Sciatic nerve (tissue), 2 donors: ENCODE measurements around the gene XAGE1A. TPM values are rescaled to one million over a fixed set of nuclear protein-coding genes. Genes with fewer than 3 reads are reported as not detected.
A peak's percentile ranks its signal among the peaks of the same experiment; 100 is the strongest.
"Not testable (repeated sequence)": the region's sequence is repeated elsewhere in the genome, so short reads cannot be mapped to it uniquely, and the experiment has no call there.

ENCODE experiments used
- ATAC-seq: fragments of 200-7000 bp; cut with Tn5 transposase; one replicate; pipeline ENCODE4 v1.9.1; 2020; ENCODE audit warnings: mild to moderate bottlenecking, moderate library complexity
- DNase-seq: peaks from one replicate; pipeline ENCODE4 v3.0.0-alpha.2; 2020; ENCODE audit warnings: low spot score
- intact Hi-C: fragments of 100-400 bp; cut with DNase I; formaldehyde crosslinking; loops from one replicate; pipeline ENCODE4 v1.14.2; 2022
- total RNA-seq: library from RNA; stranded (reverse); fragmentation: NEBNext Ultra II Directional; extraction: Animal tissue kit (Norgen Biotek cat#: 25700); gene quantifications from one replicate; pipeline ENCODE4 v1.2.1, GENCODE V29; 2021
- donor health status: DM: no; HTN: no; CAD: no.
- donor health status: DM: no; HTN: no; CAD: no.

Gene XAGE1A, protein sequence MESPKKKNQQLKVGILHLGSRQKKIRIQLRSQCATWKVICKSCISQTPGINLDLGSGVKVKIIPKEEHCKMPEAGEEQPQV
- total RNA-seq, result not detected

DNA sequence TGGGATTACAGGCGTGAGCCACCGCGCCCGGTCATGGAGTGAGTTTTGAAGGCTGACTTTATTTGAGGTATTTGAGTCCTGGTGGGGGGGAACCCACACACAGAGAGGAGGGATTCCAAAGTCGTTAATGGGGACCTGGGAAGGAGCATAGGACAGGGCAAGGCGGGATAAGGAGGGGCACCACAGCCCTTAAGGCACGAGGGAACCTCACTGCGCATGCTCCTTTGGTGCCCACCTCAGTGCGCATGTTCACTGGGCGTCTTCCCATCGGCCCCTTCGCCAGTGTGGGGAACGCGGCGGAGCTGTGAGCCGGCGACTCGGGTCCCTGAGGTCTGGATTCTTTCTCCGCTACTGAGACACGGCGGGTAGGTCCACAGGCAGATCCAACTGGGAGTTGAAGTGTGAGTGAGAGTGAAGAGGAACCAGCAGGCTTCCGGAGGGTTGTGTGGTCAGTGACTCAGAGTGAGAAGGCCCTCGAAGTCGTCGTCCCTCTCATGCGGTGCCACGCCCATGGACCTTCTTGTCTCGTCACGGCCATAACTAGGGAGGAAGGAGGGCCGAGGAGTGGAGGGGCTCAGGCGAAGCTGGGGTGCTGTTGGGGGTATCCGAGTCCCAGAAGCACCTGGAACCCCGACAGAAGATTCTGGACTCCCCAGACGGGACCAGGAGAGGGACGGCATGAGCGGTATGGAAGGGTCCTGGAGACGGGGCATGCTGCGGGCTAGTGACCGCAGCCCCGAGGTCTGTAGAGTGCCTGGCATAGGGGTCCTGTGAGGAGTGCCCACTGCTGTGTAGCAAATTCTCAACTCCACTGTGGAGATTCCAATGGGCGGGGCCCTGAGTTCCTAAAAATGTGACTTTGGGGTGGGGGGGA lies at the start of gene XAGE1A:
TSS of gene XAGE1A (plus strand) at position 264 of the 874 bp plus-strand sequence. CDS start 1,554 bp downstream, outside the sequence.
- ATAC-seq, result peak; percentile 50
- intact Hi-C loops, result not testable (repeated sequence)

DNA sequence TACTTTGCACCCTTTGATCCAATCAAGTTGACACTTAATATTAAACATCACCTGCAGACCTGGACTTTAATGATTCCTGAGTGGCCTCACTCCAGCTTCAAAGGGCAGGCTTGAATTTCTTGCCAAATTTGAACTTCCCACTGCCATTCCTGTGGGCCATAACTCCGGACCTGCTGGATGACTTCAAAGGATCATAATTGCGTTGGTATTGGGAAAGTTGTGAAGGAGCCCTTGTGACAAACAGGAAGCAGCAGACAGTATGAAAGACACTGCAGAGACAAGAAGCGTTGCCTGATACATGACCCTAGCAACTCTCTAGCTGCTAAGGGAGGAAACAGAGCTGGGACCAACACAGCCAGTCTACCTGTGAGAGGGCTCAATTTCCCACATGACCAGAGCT lies 43.6 kb upstream of the XAGE1A start:
- ATAC-seq, intact Hi-C loops, DNase-seq: not testable (repeated sequence)

More for the DNA sequence above, at the start of gene XAGE1A:
- not testable (repeated sequence) for DNase-seq

DNA sequence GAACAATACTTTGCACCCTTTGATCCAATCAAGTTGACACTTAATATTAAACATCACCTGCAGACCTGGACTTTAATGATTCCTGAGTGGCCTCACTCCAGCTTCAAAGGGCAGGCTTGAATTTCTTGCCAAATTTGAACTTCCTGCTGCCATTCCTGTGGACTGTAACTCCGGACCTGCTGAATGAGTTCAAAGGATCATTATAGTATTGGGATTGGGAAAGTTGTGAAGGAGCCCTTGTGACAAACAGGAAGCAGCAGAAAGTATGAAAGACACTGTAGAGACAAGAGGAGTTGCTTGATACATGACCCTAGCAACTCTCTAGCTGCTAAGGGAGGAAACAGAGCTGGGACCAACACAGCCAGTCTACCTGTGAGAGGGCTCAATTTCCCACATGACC lies 24.3 kb upstream of the XAGE1A start:
- ATAC-seq, DNase-seq, intact Hi-C loops: not testable (repeated sequence)

DNA sequence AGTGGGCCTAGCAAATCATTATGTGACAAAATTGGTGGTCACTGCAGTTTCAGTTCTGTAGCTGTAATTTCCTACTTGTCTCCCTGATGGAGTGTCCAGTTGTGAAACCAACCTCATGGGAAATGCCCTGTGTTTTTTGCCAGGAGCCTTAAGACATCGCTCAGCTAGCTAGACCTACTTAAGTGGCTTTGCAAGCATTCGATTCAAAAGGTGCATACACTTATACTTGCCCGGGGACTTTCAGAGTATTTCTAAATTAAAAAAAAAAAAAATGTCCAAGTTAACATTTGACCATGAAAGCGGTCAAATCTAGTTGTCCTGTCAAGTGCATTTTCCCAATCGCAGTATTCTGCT lies 788 bp downstream of the XAGE1A start:
- ATAC-seq, DNase-seq, intact Hi-C loops: not testable (repeated sequence)

DNA sequence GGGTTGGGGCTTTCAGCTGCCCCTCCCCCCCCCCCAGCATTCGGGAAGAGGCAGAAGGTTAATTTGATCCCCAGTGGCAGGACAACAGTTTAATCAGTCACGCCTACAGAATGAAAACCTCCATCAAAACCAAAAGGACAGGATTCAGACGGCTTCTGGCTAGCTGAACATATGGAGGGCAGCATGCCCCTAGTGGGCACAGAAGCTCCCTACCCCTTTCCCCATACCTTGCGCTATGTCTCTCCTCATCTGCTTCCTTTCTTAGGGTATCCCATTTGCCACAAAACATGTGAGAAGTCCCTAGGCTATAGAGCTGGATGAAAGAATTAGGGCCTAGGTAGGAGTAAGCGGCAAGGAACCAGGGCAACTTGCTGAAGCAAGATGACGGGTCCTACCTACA lies 5.8 kb downstream of the XAGE1A start:
- DNase-seq, intact Hi-C loops, ATAC-seq: not testable (repeated sequence)

DNA sequence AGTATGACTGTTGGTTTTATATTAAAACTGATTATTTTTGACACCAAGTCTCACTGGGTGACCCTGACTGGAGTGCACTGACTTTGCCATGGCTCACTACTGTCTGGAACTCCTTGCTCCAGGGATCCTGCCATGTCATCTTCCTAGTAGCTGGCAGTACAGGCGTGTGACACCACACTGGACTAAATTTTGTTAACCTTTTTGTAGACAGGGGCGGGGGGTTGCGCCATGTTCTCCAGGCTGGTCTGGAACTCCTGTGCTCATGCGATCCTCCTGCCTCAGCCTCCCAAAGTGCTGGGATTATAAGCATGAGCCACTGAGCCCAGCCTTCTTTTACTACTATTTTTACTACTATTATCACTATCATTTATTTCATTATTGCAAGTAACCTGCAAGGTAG lies 8.9 kb downstream of the XAGE1A start:
- ATAC-seq, result no peak
- intact Hi-C loops, result no loop called here
- DNase-seq, result no peak

DNA sequence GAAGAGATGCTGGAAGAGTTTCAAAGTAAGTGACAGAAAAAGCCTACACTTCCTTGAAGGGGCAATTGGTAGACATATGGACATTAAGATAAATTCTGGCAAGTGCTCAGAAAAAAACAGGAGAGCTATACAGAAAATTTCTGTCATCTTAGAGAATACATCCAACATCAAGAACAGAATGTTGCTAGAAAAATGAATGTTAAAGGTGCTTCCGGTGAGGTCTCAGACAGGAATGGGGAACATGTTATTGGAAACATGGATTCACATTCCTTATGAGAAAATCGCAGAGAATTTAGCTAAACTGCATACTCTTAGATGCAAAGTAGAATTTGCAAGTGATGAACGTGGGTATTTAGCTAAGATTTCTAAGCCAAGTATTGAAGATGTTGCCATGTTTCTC lies 11.7 kb downstream of the XAGE1A start:
- intact Hi-C loops, result no loop called here
- no peak for ATAC-seq
- DNase-seq, result no peak

DNA sequence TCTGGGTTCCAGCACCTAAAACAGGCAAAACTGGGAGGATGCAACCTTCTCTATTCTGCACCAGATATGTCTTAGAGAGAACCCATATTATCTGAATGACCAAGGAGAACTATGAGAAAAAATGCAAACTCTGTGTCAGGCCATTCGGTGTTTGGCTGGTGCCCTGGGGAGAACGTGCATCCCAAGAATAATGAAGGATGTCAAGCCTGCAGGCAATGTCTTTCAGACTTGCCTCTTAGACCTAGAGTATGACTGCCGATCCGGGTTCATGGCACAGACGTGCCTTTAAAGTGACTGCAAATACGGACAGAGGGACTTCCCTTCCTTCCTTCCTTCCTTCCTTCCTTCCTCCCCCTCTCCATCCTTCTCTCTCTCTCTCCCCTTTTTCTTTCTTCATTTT lies 14.3 kb downstream of the XAGE1A start:
- intact Hi-C loops, result no loop called here
- DNase-seq (no peak), ATAC-seq (no peak)

DNA sequence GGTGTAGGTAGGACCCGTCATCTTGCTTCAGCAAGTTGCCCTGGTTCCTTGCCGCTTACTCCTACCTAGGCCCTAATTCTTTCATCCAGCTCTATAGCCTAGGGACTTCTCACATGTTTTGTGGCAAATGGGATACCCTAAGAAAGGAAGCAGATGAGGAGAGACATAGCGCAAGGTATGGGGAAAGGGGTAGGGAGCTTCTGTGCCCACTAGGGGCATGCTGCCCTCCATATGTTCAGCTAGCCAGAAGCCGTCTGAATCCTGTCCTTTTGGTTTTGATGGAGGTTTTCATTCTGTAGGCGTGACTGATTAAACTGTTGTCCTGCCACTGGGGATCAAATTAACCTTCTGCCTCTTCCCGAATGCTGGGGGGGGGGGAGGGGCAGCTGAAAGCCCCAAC lies 15.5 kb downstream of the XAGE1A start:
- ATAC-seq, DNase-seq, intact Hi-C loops: not testable (repeated sequence)

DNA sequence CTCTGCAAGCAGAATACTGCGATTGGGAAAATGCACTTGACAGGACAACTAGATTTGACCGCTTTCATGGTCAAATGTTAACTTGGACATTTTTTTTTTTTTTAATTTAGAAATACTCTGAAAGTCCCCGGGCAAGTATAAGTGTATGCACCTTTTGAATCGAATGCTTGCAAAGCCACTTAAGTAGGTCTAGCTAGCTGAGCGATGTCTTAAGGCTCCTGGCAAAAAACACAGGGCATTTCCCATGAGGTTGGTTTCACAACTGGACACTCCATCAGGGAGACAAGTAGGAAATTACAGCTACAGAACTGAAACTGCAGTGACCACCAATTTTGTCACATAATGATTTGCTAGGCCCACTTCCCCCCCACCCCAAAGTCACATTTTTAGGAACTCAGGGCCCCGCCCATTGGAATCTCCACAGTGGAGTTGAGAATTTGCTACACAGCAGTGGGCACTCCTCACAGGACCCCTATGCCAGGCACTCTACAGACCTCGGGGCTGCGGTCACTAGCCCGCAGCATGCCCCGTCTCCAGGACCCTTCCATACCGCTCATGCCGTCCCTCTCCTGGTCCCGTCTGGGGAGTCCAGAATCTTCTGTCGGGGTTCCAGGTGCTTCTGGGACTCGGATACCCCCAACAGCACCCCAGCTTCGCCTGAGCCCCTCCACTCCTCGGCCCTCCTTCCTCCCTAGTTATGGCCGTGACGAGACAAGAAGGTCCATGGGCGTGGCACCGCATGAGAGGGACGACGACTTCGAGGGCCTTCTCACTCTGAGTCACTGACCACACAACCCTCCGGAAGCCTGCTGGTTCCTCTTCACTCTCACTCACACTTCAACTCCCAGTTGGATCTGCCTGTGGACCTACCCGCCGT lies 20.7 kb downstream of the XAGE1A start:
- ATAC-seq, result peak; percentile 30
- intact Hi-C loops, DNase-seq: not testable (repeated sequence)

DNA sequence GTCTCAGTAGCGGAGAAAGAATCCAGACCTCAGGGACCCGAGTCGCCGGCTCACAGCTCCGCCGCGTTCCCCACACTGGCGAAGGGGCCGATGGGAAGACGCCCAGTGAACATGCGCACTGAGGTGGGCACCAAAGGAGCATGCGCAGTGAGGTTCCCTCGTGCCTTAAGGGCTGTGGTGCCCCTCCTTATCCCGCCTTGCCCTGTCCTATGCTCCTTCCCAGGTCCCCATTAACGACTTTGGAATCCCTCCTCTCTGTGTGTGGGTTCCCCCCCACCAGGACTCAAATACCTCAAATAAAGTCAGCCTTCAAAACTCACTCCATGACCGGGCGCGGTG lies 21.3 kb downstream of the XAGE1A start, which contains the start of gene XAGE1B:
TSS of gene XAGE1B (minus strand) at position 77 of the 339 bp plus-strand sequence. CDS start 1,536 bp downstream, outside the sequence.
- intact Hi-C loops, result not testable (repeated sequence)
- ATAC-seq, result peak; percentile 34

DNA sequence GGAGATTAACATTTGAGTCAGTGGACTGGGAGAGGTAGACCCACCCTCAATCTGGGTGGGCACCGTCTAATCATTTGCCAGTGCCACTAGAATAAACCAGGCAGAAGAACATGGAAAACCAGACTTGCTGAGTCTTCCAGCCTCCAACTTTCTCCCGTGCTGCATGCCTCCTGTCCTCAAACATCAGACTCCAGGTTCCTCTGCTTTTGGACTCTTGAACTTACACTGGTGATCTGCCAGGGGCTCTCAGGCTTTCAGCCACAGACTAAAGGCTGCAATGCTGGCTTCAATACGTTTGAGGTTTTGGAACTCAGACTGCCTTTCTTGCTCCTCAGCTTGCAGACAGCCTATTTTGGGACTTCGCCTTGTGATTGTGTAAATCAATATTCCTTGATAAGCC lies 45.4 kb downstream of the XAGE1A start:
- intact Hi-C loops, DNase-seq, ATAC-seq: not testable (repeated sequence)

More for the DNA sequence above, 21.3 kb downstream of the XAGE1A start, which contains the start of gene XAGE1B:
- not testable (repeated sequence) for DNase-seq

DNA sequence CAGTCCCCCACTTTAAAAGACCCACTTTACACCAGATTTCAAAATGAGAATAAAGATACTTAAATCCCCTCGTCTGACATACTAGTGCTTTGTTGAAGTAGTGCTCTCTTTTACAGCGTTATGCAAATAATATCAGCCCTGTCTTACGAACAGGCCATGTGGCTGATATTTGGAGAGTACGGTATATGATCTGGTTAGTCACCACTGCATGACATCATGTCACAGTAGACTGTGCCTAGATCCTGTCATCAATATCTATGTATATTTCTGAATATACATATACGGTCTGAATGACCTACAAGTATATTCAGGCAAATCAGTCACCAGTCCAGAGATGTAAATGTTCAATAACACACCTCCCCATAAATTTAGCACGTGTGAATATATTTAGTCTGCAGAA lies 46.7 kb downstream of the XAGE1A start:
- DNase-seq (no peak), ATAC-seq (no peak)
- intact Hi-C loops, result no loop called here

DNA sequence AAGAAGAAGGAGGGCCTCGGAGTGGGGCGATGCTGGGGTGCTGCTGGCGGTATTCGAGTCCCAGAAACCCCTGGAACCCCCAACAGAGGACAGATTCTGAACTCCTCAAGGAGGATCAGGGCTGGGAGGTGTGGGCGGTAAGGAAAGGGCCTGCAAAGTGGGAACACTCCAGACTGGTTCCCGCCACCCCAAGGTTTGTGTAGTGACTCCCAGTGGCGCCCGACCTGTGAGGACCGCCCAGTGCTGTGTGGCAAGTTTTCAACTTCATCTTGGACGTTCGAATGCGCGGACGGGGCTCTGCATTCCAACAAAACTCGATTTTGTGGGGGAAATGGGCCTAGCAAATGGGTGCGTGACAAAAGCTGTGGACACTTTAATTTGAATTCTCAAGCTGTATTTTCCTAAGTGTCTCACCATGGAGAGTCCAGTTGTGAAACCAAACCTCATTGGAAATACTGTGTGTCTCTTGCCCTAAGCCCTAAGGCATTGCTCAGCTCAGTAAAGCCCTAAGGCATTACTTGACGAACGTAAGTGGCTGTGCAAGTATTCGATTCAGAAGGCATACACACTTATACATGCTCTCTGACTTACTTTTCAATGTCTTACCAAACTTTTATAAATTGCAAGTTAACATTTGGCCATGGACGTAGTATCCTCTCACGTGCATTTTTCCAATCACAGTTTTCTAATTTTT lies 48.7 kb downstream of the XAGE1A start:
- no peak for ATAC-seq
- intact Hi-C loops, result no loop called here
- DNase-seq, result no peak

DNA sequence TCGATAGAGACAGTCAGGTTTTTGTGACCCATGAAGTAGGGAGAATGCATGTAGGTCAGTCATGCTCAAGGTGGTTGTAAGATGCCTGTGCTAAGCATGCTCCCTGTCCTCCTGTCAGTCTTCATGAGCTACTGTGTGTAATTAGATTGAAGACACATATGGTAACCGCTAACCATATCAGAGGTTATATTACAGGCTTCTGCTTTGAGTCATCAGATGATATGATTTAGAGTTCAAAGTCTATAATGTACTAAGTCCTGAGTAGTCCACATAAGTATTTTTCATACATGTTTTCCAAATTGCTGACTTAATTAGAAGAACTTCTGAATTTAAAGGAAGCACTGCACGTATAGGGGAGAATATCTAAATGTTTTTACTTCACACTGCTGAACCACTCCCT lies 53.2 kb downstream of the XAGE1A start:
- intact Hi-C loops, DNase-seq, ATAC-seq: not testable (repeated sequence)
